ENCODE measurements around the gene GDPD4. TPM values are rescaled to one million over a fixed set of nuclear protein-coding genes. Genes with fewer than 3 reads are reported as not detected.

GDPD4 gene
- total RNA-seq, 4 donors from 2014 or later: not detected

GRCh38 chr11:77231800-77232199, 69.7 kb downstream of the GDPD4 start:
- no peaks in the 10 kb centered on the region for H3K4me1 ChIP-seq
- no peak for DNase-seq
- 80% methylated on average over 1 of the region's 1 CpG for WGBS, 2 donors
- intact Hi-C loops (cut with DNase I): no loop called here
- H3K27me3 ChIP-seq: no peaks in the 10 kb centered on the region
- H3K27ac ChIP-seq: no peak overlapping the region
- TF ChIP-seq, protein P1, sequence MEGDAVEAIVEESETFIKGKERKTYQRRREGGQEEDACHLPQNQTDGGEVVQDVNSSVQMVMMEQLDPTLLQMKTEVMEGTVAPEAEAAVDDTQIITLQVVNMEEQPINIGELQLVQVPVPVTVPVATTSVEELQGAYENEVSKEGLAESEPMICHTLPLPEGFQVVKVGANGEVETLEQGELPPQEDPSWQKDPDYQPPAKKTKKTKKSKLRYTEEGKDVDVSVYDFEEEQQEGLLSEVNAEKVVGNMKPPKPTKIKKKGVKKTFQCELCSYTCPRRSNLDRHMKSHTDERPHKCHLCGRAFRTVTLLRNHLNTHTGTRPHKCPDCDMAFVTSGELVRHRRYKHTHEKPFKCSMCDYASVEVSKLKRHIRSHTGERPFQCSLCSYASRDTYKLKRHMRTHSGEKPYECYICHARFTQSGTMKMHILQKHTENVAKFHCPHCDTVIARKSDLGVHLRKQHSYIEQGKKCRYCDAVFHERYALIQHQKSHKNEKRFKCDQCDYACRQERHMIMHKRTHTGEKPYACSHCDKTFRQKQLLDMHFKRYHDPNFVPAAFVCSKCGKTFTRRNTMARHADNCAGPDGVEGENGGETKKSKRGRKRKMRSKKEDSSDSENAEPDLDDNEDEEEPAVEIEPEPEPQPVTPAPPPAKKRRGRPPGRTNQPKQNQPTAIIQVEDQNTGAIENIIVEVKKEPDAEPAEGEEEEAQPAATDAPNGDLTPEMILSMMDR (IDR thresholded peaks at IDR 0.05): no peak
- no peak for TF ChIP-seq POLR2A (IDR thresholded peaks at IDR 0.05)
- H3K36me3 ChIP-seq: no peaks in the 10 kb centered on the region
- no peak overlapping the region for H3K4me3 ChIP-seq
- H3K9me3 ChIP-seq: no peaks in the 10 kb centered on the region

- Histone ChIP-seq H3K4me3 (no peak overlapping the region), H3K36me3 (no peaks in the 10 kb centered on the region), H3K9me3 (no peaks in the 10 kb centered on the region), H3K27ac (no peak overlapping the region), H3K4me1 (no peaks in the 10 kb centered on the region), H3K27me3 (no peaks in the 10 kb centered on the region)
- DNase-seq: no peak
- intact Hi-C loops (cut with DNase I): no loop called here
- no peak for TF ChIP-seq POLR2A (IDR thresholded peaks at IDR 0.05)
- TF ChIP-seq, protein P1 (IDR thresholded peaks at IDR 0.05): no peak
- WGBS, 2 donors: 92 to 93% methylated on average over 2 to 5 of the region's 5 CpGs
These were observed 70.4 kb downstream of the GDPD4 start for GRCh38 chr11:77230878-77231605.

DNA sequence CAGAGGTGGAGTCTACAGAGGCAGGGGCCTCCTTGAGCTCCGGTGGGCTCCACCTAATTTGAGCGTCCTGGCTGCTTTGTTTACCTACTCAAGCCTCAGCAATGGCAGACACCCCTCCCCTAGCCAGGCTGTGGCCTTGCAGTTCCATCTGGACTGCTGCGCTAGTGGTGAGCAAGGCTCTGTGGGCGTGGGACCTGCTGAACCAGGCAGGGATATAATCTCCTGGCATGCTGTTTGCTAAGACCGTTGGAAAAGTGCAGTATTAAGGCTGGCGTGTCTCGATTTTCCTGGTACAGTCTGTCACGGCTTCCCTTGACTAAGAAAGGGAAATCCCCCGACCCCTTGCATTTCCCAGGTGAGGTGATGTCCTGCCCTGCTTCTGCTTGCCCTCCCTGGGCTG, 77.7 kb downstream of the GDPD4 start:
- peaks cover 0 to 8% (median 0%) of the 10 kb centered on the region in 3 donors for H3K4me1 ChIP-seq
- WGBS, 2 donors: 36 to 52% methylated on average over 8 to 9 of the region's 9 CpGs
- intact Hi-C loops (cut with DNase I): no loop called here

GRCh38 chr11:77217156-77217555, 84.3 kb downstream of the GDPD4 start:
- no peak for DNase-seq
- Histone ChIP-seq H3K27ac (no peak overlapping the region), H3K36me3 (no peaks in the 10 kb centered on the region), H3K9me3 (no peaks in the 10 kb centered on the region), H3K4me3 (no peak overlapping the region), H3K27me3 (no peaks in the 10 kb centered on the region), H3K4me1 (no peaks in the 10 kb centered on the region)
- intact Hi-C loops (cut with DNase I): no loop called here
- 78 to 86% methylated on average over 2 of the region's 2 CpGs for WGBS, 2 donors
- TF ChIP-seq, protein P1 (IDR thresholded peaks at IDR 0.05): no peak
- no peak for TF ChIP-seq POLR2A (IDR thresholded peaks at IDR 0.05)

More for the DNA sequence above, 77.7 kb downstream of the GDPD4 start:
- no peak overlapping the region for H3K4me3 ChIP-seq
- no peak for DNase-seq
- TF ChIP-seq, protein P1 (IDR thresholded peaks at IDR 0.05): no peak
- no peak for TF ChIP-seq POLR2A (IDR thresholded peaks at IDR 0.05)
- no peaks in the 10 kb centered on the region for H3K27me3 ChIP-seq
- no peaks in the 10 kb centered on the region for H3K36me3 ChIP-seq
- H3K27ac ChIP-seq: no peak overlapping the region
- no peaks in the 10 kb centered on the region for H3K9me3 ChIP-seq

DNA sequence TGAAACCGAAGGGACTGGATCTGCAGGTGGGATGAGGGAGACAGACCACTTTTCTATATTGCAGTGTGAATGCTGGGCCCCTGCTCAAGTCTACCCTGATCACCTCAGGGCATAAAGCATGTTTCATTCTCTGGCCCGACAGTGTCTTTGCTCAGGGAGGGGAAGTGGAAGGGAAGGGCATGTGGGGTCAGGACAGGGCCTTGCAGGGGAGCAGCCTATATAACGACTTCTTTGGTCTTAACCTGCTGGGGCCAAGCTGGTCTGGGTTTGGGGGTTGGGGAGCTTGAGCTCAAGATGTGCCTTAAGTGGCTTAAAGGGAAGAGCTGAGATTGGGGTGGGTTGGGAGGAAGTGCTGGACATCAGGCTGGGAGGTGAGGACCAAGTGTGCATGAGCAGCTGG, 86.4 kb downstream of the GDPD4 start:
- TF ChIP-seq POLR2A (IDR thresholded peaks at IDR 0.05): no peak
- TF ChIP-seq, protein P1 (IDR thresholded peaks at IDR 0.05): no peak
- Histone ChIP-seq H3K27ac (no peak overlapping the region), H3K9me3 (no peaks in the 10 kb centered on the region), H3K4me3 (no peak overlapping the region), H3K4me1 (no peaks in the 10 kb centered on the region), H3K27me3 (no peaks in the 10 kb centered on the region), H3K36me3 (no peaks in the 10 kb centered on the region)
- no peak for DNase-seq
- intact Hi-C loops (cut with DNase I): no loop called here
- WGBS, 2 donors: 54 to 70% methylated on average over 2 to 3 of the region's 3 CpGs

Data from esophagus squamous epithelium (tissue), 5 donors.